ENCODE data around the gene INPP4A. TPM values are rescaled to one million over a fixed set of nuclear protein-coding genes. Genes with fewer than 3 reads are reported as not detected.

The INPP4A gene
- total and polyA plus RNA-seq, 9 of the 15 experiments (the other 6 are each of a cell fraction or from before 2014, with no cell fraction given), result 1.8 to 15.7 (median 8.3) TPM

DNA sequence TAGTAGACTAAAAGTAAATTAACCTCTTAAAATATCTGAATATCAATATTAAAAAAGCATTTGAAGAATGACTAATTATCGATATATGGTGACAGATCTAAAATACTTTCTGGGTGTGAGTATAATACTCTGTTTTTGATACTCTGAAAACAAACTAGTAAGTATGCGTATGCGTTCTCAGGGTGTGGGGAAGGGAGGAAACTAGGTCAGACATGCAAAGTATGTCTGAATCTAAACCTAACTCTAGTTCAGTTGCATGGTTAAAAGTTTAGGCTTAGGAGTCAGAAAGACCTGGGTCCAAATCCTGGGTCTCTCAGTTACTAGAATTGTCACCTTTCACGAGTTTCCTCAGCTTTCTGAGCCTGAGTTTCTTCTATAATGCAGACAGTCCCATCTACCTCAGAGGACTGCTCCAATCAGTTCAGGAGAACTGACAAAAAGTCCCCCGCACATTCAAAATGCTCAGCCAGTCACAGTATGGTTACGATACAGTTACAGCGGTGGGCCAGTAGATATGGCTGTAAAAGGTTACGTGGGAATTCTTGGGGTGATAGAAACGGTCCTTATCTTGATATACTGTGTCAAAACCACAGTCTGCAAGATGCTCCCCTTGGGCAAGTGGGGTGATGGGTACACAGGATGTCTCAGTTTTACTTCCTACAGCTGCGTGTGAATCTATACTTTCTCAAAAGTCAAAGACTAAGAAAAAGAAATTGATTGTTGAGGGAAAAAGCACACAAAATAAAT, 192.9 kb downstream of the INPP4A start (continued):
- TF ChIP-seq, protein P1, sequence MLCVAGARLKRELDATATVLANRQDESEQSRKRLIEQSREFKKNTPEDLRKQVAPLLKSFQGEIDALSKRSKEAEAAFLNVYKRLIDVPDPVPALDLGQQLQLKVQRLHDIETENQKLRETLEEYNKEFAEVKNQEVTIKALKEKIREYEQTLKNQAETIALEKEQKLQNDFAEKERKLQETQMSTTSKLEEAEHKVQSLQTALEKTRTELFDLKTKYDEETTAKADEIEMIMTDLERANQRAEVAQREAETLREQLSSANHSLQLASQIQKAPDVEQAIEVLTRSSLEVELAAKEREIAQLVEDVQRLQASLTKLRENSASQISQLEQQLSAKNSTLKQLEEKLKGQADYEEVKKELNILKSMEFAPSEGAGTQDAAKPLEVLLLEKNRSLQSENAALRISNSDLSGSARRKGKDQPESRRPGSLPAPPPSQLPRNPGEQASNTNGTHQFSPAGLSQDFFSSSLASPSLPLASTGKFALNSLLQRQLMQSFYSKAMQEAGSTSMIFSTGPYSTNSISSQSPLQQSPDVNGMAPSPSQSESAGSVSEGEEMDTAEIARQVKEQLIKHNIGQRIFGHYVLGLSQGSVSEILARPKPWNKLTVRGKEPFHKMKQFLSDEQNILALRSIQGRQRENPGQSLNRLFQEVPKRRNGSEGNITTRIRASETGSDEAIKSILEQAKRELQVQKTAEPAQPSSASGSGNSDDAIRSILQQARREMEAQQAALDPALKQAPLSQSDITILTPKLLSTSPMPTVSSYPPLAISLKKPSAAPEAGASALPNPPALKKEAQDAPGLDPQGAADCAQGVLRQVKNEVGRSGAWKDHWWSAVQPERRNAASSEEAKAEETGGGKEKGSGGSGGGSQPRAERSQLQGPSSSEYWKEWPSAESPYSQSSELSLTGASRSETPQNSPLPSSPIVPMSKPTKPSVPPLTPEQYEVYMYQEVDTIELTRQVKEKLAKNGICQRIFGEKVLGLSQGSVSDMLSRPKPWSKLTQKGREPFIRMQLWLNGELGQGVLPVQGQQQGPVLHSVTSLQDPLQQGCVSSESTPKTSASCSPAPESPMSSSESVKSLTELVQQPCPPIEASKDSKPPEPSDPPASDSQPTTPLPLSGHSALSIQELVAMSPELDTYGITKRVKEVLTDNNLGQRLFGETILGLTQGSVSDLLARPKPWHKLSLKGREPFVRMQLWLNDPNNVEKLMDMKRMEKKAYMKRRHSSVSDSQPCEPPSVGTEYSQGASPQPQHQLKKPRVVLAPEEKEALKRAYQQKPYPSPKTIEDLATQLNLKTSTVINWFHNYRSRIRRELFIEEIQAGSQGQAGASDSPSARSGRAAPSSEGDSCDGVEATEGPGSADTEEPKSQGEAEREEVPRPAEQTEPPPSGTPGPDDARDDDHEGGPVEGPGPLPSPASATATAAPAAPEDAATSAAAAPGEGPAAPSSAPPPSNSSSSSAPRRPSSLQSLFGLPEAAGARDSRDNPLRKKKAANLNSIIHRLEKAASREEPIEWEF (CRISPR knock-in tag; IDR thresholded peaks at IDR 0.05), result no peak
- no peak for TF ChIP-seq CREBBP (IDR thresholded peaks at IDR 0.05; ENCODE audit: low read depth, low read length)
- no peak for TF ChIP-seq MEIS2 (IDR thresholded peaks at IDR 0.05; ENCODE audit: partially characterized antibody)
- no peak for TF ChIP-seq ZNF311 (CRISPR knock-in tag; IDR thresholded peaks at IDR 0.05)
- no peak for TF ChIP-seq FOSL1 (tag; conservative IDR thresholded peaks at IDR 0.05)
- no peak for TF ChIP-seq RBM14 (IDR thresholded peaks at IDR 0.05; ENCODE audit: borderline replicate concordance, insufficient read depth, low read depth, low read length)
- TF ChIP-seq GATA2 (CRISPR knock-in tag; IDR thresholded peaks at IDR 0.05), result no peak
- TF ChIP-seq SOX6 (IDR thresholded peaks at IDR 0.05), result no peak
